Mononuclear cell (primary cell): Measurements from ENCODE around the gene SLC24A3. TPM values are rescaled to one million over a fixed set of nuclear protein-coding genes. Genes with fewer than 3 reads are reported as not detected.

ENCODE experiments used
- H3K27me3 ChIP-seq: 2 replicates; pipeline ENCODE4 v1.6.0; 2011; ENCODE audit warnings: low read length, control low read depth; ENCODE audit not compliant: insufficient read depth
- H3K4me1 ChIP-seq: 2 replicates; pipeline ENCODE4 v1.5.1; 2011; ENCODE audit warnings: mild to moderate bottlenecking, low read length, control low read depth; ENCODE audit not compliant: insufficient read depth
- H3K4me3 ChIP-seq: 2 replicates; pipeline ENCODE4 v1.5.1; 2011; ENCODE audit warnings: mild to moderate bottlenecking, low read length, moderate library complexity
- H3K9me3 ChIP-seq: 2 replicates; pipeline ENCODE4 v1.5.1; 2011; ENCODE audit warnings: low read depth, mild to moderate bottlenecking, control low read depth, low read length
- total RNA-seq: library from RNA; depleted of rRNA; stranded (reverse); fragments of >200 nt; gene quantifications from one replicate; pipeline ENCODE4 v1.2.3, GENCODE V29; 2012

Gene SLC24A3
- total RNA-seq, 1 donor = 1.0 TPM

GRCh38 chr20:19408971-19409370 lies 196.5 kb downstream of the SLC24A3 start:
- no peaks in the 10 kb centered on the region for H3K4me1 ChIP-seq
- no peaks in the 10 kb centered on the region for H3K9me3 ChIP-seq

GRCh38 chr20:19411811-19412210 lies 199.4 kb downstream of the SLC24A3 start:
- Histone ChIP-seq H3K4me3 (no peak overlapping the region), H3K4me1 (no peaks in the 10 kb centered on the region), H3K27me3 (no peaks in the 10 kb centered on the region), H3K9me3 (no peaks in the 10 kb centered on the region)

More at GRCh38 chr20:19408971-19409370, 196.5 kb downstream of the SLC24A3 start:
- Histone ChIP-seq H3K4me3 (no peak overlapping the region), H3K27me3 (no peaks in the 10 kb centered on the region)

- Histone ChIP-seq H3K4me3 (no peak overlapping the region), H3K27me3 (no peaks in the 10 kb centered on the region), H3K9me3 (no peaks in the 10 kb centered on the region), H3K4me1 (no peaks in the 10 kb centered on the region)
Observed at GRCh38 chr20:19412254-19412653, 199.8 kb downstream of the SLC24A3 start.

DNA sequence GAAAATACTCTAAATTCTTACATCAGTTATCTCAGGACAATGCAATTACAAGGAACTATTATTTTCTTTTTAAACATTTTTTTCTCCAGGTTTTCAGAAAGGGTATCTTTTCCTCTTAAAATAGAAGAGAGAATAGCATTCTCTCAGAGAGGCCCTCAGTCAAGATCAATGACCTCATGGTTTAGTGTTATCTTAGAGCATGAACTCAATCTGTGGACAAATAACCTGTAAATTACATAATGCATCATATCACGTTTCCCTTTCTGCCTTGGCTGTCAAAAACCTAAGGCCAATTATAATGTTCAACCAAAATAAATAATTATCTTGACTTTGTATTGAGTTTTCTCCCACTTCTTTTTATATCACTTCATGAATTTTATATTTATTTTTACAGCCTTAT lies 202.2 kb downstream of the SLC24A3 start:
- no peak overlapping the region for H3K4me3 ChIP-seq

GRCh38 chr20:19415786-19416185 lies 203.3 kb downstream of the SLC24A3 start:
- Histone ChIP-seq H3K9me3 (no peaks in the 10 kb centered on the region), H3K27me3 (no peaks in the 10 kb centered on the region), H3K4me1 (no peaks in the 10 kb centered on the region), H3K4me3 (no peak overlapping the region)

More for the DNA sequence above, 202.2 kb downstream of the SLC24A3 start:
- no peaks in the 10 kb centered on the region for H3K4me1 ChIP-seq
- no peaks in the 10 kb centered on the region for H3K9me3 ChIP-seq
- H3K27me3 ChIP-seq = no peaks in the 10 kb centered on the region

- Histone ChIP-seq H3K4me1 (no peaks in the 10 kb centered on the region), H3K27me3 (no peaks in the 10 kb centered on the region), H3K4me3 (no peak overlapping the region), H3K9me3 (no peaks in the 10 kb centered on the region)
Observed at GRCh38 chr20:19416627-19417026, 204.2 kb downstream of the SLC24A3 start.

- Histone ChIP-seq H3K4me1 (no peaks in the 10 kb centered on the region), H3K27me3 (no peaks in the 10 kb centered on the region), H3K4me3 (no peak overlapping the region), H3K9me3 (no peaks in the 10 kb centered on the region)
Observed at GRCh38 chr20:19419396-19419795, 207.0 kb downstream of the SLC24A3 start.

DNA sequence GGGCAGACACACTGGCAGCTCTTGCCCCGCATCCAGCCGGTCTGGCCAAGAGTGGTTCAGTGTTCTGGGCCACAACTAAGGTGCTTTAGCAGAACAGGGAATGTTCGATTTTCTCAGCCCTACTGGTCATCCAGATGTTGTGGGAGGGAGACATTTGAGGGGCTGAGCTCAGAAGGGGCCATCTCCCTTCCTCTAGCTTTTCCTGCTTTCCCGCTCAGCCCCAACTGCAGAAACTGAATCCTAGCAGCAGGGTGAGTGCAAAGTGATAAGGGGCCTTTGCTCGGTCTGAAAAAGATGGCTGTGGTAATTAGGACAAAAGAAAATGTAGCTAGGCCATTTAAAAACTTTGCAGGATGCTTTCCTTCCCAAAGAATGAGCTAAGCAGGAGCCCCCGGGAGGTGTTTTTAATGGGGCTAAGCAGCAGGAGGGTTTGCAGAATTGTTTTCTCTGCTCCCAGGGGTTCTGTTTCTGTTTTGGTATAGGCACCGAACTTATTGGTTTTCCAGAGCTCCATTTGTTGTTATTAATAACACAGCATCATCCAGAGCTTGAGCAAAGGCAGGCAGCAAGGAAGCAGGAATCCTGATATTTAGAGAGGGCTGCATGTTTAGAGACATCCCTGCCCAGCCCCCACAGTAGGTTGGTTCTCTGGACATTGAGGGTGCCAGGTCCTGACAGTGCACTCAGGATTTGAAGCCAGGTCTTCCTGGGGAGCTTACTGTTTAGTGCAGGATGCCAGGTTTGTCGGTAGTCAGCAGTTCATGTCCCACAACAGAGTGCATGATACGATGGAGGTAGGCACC lies 210.9 kb downstream of the SLC24A3 start:
- peaks cover 9% of the 10 kb centered on the region for H3K4me1 ChIP-seq
- no peak overlapping the region for H3K4me3 ChIP-seq
- no peaks in the 10 kb centered on the region for H3K27me3 ChIP-seq
- no peaks in the 10 kb centered on the region for H3K9me3 ChIP-seq

DNA sequence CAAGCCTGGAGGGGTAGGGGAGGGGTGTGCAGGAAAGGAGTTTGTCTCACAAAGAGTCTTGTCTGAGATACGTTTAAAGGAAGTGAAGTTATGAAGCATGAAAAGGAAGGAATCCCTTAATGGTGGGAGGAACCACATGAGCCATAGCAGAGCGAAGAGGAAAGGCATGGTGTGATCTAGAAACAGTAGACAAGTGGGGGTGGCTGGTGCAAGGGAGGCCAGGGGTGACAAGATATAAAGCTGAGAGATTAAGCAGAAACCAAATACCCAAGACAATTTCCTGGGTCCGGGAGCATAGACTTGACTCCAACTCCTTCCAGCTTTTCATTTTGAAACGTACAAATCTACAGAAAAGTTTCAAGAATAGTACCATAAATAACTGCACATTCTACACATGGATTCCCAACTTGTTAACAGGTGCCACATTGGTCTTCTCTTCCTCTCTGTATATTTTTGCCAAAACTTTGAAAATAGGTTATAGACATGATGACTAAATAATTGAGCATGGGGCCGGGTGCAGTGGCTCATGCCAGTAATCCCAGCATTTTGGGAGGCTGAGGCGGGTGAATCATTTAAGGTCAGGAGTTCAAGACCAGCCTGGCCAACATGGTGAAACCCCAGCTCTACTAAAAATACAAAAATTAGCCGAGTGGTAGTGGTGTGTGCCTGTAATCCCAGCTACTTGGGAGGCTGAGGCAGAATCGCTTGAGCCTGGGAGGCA lies 211.6 kb downstream of the SLC24A3 start:
- Histone ChIP-seq H3K4me1 (peaks cover 17% of the 10 kb centered on the region), H3K4me3 (no peak overlapping the region), H3K27me3 (no peaks in the 10 kb centered on the region), H3K9me3 (no peaks in the 10 kb centered on the region)

GRCh38 chr20:19426356-19426755 lies 213.9 kb downstream of the SLC24A3 start:
- Histone ChIP-seq H3K9me3 (no peaks in the 10 kb centered on the region), H3K27me3 (no peaks in the 10 kb centered on the region), H3K4me1 (peaks cover 19% of the 10 kb centered on the region), H3K4me3 (no peak overlapping the region)

- H3K4me1 ChIP-seq = peaks cover 19% of the 10 kb centered on the region
- H3K4me3 ChIP-seq = no peak overlapping the region
- H3K9me3 ChIP-seq = no peaks in the 10 kb centered on the region
- no peaks in the 10 kb centered on the region for H3K27me3 ChIP-seq
Observed at GRCh38 chr20:19427480-19427879, 215.0 kb downstream of the SLC24A3 start.

GRCh38 chr20:19427913-19428312 lies 215.5 kb downstream of the SLC24A3 start:
- H3K4me3 ChIP-seq = no peak overlapping the region
- peaks cover 19% of the 10 kb centered on the region for H3K4me1 ChIP-seq
- no peaks in the 10 kb centered on the region for H3K9me3 ChIP-seq
- H3K27me3 ChIP-seq = no peaks in the 10 kb centered on the region

GRCh38 chr20:19428324-19428723 lies 215.9 kb downstream of the SLC24A3 start:
- Histone ChIP-seq H3K9me3 (no peaks in the 10 kb centered on the region), H3K4me1 (peaks cover 19% of the 10 kb centered on the region), H3K4me3 (no peak overlapping the region)

DNA sequence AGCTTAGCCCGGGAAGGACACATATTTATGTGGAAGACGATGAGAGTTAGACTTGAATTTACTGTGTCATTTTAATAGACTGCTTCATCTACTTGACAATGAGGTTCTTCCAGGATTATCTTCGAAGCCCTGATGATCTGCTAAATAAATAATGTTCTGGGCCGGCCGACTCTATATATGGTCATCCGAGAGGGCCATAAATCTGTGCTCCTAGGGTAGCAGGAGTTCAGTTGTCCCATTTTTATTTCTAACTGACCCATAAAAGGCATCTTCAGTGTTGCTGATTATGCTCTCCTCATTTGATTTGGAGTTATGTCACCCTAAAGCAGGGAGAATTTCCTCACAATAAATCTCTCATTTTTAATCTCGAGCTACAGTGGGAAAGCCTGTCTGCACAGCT lies 217.1 kb downstream of the SLC24A3 start:
- Histone ChIP-seq H3K9me3 (no peaks in the 10 kb centered on the region), H3K4me1 (peaks cover 19% of the 10 kb centered on the region), H3K27me3 (no peaks in the 10 kb centered on the region), H3K4me3 (no peak overlapping the region)

More at GRCh38 chr20:19428324-19428723, 215.9 kb downstream of the SLC24A3 start:
- no peaks in the 10 kb centered on the region for H3K27me3 ChIP-seq

DNA sequence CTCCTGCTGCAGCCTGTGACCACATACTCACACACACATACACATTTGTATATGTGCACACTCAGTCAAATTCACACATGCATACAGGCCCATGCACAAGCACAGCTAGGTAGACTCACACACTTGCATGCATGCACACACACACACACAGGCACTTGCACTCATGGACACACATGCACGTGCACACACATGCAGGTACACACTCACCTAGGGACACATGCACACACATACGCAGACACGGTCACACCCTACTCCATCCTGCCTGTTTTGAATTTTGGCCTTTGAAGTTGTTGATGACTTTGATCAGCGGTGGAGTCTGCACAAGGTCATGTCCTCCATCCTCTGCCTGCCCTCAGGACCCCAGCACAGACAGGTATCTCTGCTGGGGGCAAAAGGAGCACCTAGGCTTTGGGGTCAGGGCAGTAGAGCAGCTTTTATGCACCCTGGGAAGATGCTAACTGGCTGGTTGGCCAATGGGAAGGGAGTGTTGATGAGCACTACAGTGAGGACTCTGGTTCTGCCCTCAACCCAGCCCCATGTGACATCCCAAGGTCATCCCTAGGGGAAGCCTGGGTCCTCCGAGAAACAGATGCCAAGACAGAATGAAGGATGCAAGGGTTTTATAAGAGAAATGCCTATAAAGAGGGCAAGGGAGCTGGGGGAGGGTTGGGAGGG lies 218.3 kb downstream of the SLC24A3 start:
- Histone ChIP-seq H3K9me3 (no peaks in the 10 kb centered on the region), H3K4me3 (no peak overlapping the region), H3K27me3 (no peaks in the 10 kb centered on the region), H3K4me1 (peaks cover 19% of the 10 kb centered on the region)
